Esophagus muscularis mucosa (tissue), 4 donors: ENCODE measurements around the gene BRD1. TPM values are rescaled to one million over a fixed set of nuclear protein-coding genes. Genes with fewer than 3 reads are reported as not detected.
A peak's percentile ranks its signal among the peaks of the same experiment; 100 is the strongest.

Experiments used
- DNase-seq: peaks from one replicate; pipeline ENCODE4 v3.0.0-alpha.2; 2017; ENCODE audit errors: extremely low spot score
- H3K27ac ChIP-seq, 4 donors: fragments of 200-600 bp; sonication (generic); replicated peaks in 1 of 4; 1 replicate in 3 of 4; 2 replicates in 1 of 4; pipeline ENCODE4 v1.5.1; 2016 to 2019; ENCODE audit warnings: mild to moderate bottlenecking in 1 of 4
- H3K27me3 ChIP-seq, 4 donors: fragments of 200-600 bp; sonication (generic); one replicate each; pipeline versions ENCODE4 v1.5.1 to v1.6.0; 2016 to 2019
- H3K36me3 ChIP-seq, 4 donors: fragments of 200-600 bp; sonication (generic); one replicate each; pipeline ENCODE4 v1.5.1; 2016 to 2019
- H3K4me1 ChIP-seq, 4 donors: fragments of 200-600 bp; sonication (generic); one replicate each; pipeline ENCODE4 v1.5.1; 2016 to 2019
- H3K4me3 ChIP-seq, 4 donors: fragments of 200-600 bp; sonication (generic); 1 replicate in 2 of 4; 2 replicates in 2 of 4; pipeline ENCODE4 v1.5.1; 2016 to 2019; ENCODE audit warnings: mild to moderate bottlenecking in 4 of 4, moderate library complexity in 1 of 4
- H3K9me3 ChIP-seq, 4 donors: fragments of 200-600 bp; sonication (generic); 1 replicate in 3 of 4; 2 replicates in 1 of 4; pipeline ENCODE4 v1.5.1; 2016 to 2019
- EP300 ChIP-seq: sonication (generic); formaldehyde crosslinking; IDR thresholded peaks from one replicate; pipeline ENCODE4 v1.6.1; 2017; ENCODE audit warnings: antibody characterized with exemption
- POLR2A ChIP-seq: fragments of 450-650 bp; IDR thresholded peaks from one replicate; pipeline ENCODE4 v1.6.1; 2017; ENCODE audit warnings: antibody characterized with exemption, moderate library complexity, mild to moderate bottlenecking, low read depth
- POLR2AphosphoS5 ChIP-seq, 2 donors: sonication (generic); formaldehyde crosslinking; IDR thresholded peaks; one replicate each; pipeline ENCODE4 v1.6.1; 2017; ENCODE audit warnings: antibody characterized with exemption in 2 of 2
- WGBS: methylation state at CpG from one replicate; pipeline ENCODE4 v1.1.5; 2018; 5-methylcytosine and 5-hydroxymethylcytosine counted together
- intact Hi-C: fragments of 100-400 bp; cut with DNase I; formaldehyde crosslinking; loops from one replicate; pipeline ENCODE4 v1.15.1; 2023
- total RNA-seq, 4 donors: library from RNA; depleted of rRNA; stranded (reverse); fragments of >200 nt; gene quantifications; one replicate each; pipeline versions ENCODE4 v1.1.0 to v1.2.1, GENCODE V29; 2016
- TF ChIP-seq, protein P1 (sequence below), 3 experiments: fragments of 200-600 bp in 2 of 3; fragments of 450-650 bp in 1 of 3; sonication (generic) in 2 of 3; IDR thresholded peaks; one replicate each; pipeline ENCODE4 v1.5.1; 2017 to 2019; ENCODE audit warnings: antibody characterized with exemption in 3 of 3, mild to moderate bottlenecking in 2 of 3, moderate library complexity in 1 of 3

Gene BRD1
- total RNA-seq, 4 donors from 2014 or later = 36.5 to 54.1 (median 51.4) TPM

DNA sequence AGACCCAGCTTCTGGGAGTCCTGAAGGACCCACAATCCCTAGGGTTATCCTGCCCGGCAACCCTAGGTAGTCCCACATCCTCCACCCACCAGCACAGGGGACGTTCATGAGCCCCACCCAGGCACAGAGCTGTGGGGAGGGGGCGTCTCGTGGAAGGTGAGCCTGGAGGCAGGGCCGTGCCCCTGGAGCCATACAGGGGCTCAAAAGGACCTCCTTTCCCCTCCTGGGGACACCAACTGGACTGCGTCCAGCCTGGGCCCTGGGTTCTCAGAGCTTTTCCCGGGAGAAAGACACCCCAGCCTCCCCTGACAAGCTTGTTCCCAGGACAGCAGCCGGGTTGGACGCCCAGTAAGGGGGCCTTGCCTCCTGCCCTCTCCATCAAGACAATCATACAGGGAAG lies 78.4 kb downstream of the BRD1 start:
- Histone ChIP-seq H3K4me3 (no peak overlapping the region), H3K9me3 (peaks cover 0 to 36% (median 25%) of the 10 kb centered on the region in 4 donors), H3K36me3 (no peaks in the 10 kb centered on the region), H3K27me3 (peaks cover 0 to 51% (median 2%) of the 10 kb centered on the region in 4 donors), H3K27ac (no peak overlapping the region), H3K4me1 (no peaks in the 10 kb centered on the region)
- DNase-seq = peak; percentile 31
- intact Hi-C loops = no loop called here
- TF ChIP-seq POLR2A = no peak
- TF ChIP-seq, protein P1, sequence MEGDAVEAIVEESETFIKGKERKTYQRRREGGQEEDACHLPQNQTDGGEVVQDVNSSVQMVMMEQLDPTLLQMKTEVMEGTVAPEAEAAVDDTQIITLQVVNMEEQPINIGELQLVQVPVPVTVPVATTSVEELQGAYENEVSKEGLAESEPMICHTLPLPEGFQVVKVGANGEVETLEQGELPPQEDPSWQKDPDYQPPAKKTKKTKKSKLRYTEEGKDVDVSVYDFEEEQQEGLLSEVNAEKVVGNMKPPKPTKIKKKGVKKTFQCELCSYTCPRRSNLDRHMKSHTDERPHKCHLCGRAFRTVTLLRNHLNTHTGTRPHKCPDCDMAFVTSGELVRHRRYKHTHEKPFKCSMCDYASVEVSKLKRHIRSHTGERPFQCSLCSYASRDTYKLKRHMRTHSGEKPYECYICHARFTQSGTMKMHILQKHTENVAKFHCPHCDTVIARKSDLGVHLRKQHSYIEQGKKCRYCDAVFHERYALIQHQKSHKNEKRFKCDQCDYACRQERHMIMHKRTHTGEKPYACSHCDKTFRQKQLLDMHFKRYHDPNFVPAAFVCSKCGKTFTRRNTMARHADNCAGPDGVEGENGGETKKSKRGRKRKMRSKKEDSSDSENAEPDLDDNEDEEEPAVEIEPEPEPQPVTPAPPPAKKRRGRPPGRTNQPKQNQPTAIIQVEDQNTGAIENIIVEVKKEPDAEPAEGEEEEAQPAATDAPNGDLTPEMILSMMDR (IDR thresholded peaks at IDR 0.05) = no peak
- WGBS = 96% methylated on average over 4 of the region's 9 CpGs

DNA sequence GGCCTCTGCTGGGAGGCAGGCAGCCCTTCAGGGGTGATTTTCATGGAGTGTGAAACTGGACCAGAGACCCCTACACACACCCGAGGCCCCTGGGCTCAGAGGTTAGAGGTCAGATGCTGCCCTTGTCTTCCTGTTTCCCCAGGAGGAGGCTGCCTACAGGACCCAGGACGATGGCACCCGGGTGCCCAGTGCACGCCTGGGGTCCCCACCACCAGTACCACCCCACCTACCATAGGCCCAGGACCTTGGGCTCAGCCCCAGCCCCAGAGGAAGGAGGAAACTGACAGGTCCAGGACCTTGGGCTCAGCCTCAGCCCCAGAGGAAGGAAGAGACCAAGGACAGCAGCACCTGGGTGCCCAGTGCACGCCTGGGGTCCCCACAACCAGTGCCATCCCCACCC lies 79.2 kb downstream of the BRD1 start:
- Histone ChIP-seq H3K9me3 (peaks cover 0 to 43% (median 30%) of the 10 kb centered on the region in 4 donors), H3K4me3 (no peak overlapping the region), H3K36me3 (no peaks in the 10 kb centered on the region), H3K4me1 (no peaks in the 10 kb centered on the region), H3K27me3 (peaks cover 0 to 46% (median 2%) of the 10 kb centered on the region in 4 donors), H3K27ac (no peak overlapping the region)
- intact Hi-C loops = no loop called here
- TF ChIP-seq, protein P1 (IDR thresholded peaks at IDR 0.05) = no peak
- TF ChIP-seq POLR2A = no peak
- no peak for TF ChIP-seq POLR2AphosphoS5 (IDR thresholded peaks at IDR 0.05)
- TF ChIP-seq EP300 = no peak
- peak; percentile 57 for DNase-seq
- WGBS = 100% methylated on average over 1 of the region's 5 CpGs

DNA sequence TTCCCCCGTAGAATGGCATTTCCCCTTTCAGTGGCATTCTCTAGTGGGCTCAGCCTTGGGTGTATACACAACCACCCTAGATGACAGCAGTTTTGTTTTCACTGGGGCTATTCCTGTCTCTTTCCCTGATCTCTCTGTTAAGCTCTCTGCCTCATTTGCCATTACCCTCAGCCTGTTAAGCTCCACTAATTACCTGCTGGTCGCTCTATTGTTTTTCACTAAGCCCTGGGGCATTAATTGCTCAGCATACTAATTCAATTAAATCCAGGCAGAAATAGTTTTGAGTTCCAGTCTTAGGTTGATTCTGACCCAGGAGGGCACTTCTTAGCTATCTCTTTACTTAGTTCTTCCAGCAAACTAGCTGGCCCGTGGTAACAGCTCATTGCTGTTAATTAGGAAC lies 80.0 kb downstream of the BRD1 start:
- peaks cover 0 to 49% (median 36%) of the 10 kb centered on the region in 4 donors for H3K9me3 ChIP-seq
- 79% methylated on average over 3 of the region's 3 CpGs for WGBS
- H3K27ac ChIP-seq = no peak overlapping the region
- peaks cover 0 to 42% (median 2%) of the 10 kb centered on the region in 4 donors for H3K27me3 ChIP-seq
- H3K36me3 ChIP-seq = no peaks in the 10 kb centered on the region
- DNase-seq = no peak
- intact Hi-C loops = no loop called here
- no peaks in the 10 kb centered on the region for H3K4me1 ChIP-seq
- H3K4me3 ChIP-seq = no peak overlapping the region
- no peak for TF ChIP-seq POLR2AphosphoS5 (IDR thresholded peaks at IDR 0.05)

DNA sequence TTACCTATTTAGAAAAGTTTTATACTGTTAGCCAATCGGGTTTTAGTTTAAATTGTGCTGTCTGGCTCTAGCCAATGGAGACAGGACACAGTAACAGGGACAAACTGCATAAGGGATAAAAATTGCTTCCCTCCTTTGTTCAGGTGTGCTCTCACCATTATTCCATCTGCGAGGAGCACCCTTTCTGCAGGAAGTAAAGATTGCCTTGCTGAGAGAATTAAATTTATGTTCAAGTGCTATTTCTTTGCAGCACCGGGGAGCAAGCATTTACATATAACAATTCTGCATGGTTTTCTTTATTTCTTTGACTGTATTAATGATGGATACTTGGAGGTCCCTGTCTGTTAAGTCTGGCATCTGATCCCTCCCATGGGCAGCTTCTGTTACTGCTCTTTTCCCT lies 80.5 kb downstream of the BRD1 start:
- H3K4me1 ChIP-seq = no peaks in the 10 kb centered on the region
- H3K36me3 ChIP-seq = no peaks in the 10 kb centered on the region
- 82% methylated on average over 3 of the region's 3 CpGs for WGBS
- peaks cover 0 to 37% (median 2%) of the 10 kb centered on the region in 4 donors for H3K27me3 ChIP-seq
- H3K4me3 ChIP-seq = no peak overlapping the region
- peak; percentile 37 for DNase-seq
- peaks cover 0 to 49% (median 37%) of the 10 kb centered on the region in 4 donors for H3K9me3 ChIP-seq
- intact Hi-C loops = no loop called here
- no peak overlapping the region for H3K27ac ChIP-seq
- TF ChIP-seq EP300 (no peak), POLR2A (no peak)
- TF ChIP-seq, protein P1 (IDR thresholded peaks at IDR 0.05) = no peak

DNA sequence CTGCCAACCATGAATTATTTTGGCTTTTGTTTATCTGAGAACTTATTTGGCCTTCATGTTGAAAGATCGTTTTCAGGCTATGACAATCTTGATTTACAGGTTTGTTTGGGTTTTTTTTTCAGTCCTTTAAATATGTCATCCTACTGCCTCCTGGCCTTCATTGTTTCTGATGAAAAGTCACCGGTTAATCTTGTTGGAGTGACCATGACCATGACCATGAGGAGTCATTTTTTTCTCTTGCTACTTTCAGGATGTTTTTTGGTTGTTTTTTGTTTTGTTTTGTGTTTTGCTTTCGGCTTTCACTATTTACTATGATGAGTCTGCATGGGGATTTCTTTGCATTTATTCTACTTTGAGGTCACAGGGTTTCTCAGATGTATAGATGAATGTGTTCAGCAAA lies 81.6 kb downstream of the BRD1 start:
- Histone ChIP-seq H3K9me3 (peaks cover 0 to 49% (median 37%) of the 10 kb centered on the region in 4 donors), H3K27ac (no peak overlapping the region), H3K4me1 (no peaks in the 10 kb centered on the region), H3K27me3 (peaks cover 0 to 33% (median 2%) of the 10 kb centered on the region in 4 donors), H3K36me3 (no peaks in the 10 kb centered on the region), H3K4me3 (no peak overlapping the region)
- WGBS = 70% methylated on average over 3 of the region's 3 CpGs
- TF ChIP-seq, protein P1 (IDR thresholded peaks at IDR 0.05) = no peak
- TF ChIP-seq POLR2A (no peak), POLR2AphosphoS5 (IDR thresholded peaks at IDR 0.05) (no peak), EP300 (no peak)
- intact Hi-C loops = no loop called here
- no peak for DNase-seq
